ENCODE results near the gene SETD6. TPM values are rescaled to one million over a fixed set of nuclear protein-coding genes. Genes with fewer than 3 reads are reported as not detected.

The SETD6 gene
- total and polyA plus RNA-seq, 2 of the 8 experiments (the other 6 are each of a cell fraction or from before 2014, with no cell fraction given), result 25.3 to 40.5 TPM

- H3K79me2 ChIP-seq (ENCODE audit: control insufficient read depth in 1 of 2, insufficient read depth in 2 of 2, low read length in 2 of 2), result no peaks in the 10 kb centered on the region
- H2BK20ac ChIP-seq (ENCODE audit: low read length), result no peak overlapping the region
These were observed 25.3 kb upstream of the SETD6 start for GRCh38 chr16:58490065-58490464.

More at GRCh38 chr16:58490065-58490464, 25.3 kb upstream of the SETD6 start:
- no peak overlapping the region for H3K9ac ChIP-seq (replicated peaks in 1 of 4; ENCODE audit: extremely low read depth in 1 of 4, low read depth in 3 of 4, low read length in 3 of 4)
- no peak overlapping the region for H3K18ac ChIP-seq (ENCODE audit: extremely low read depth, low read length)
- no peak overlapping the region for H2BK5ac ChIP-seq (ENCODE audit: low read depth, low read length)
- no peak for FAIRE-seq
- no peaks in the 10 kb centered on the region for H4K20me1 ChIP-seq (replicated peaks in 1 of 2; ENCODE audit: control insufficient read depth in 1 of 2, insufficient read depth in 2 of 2, low read length in 2 of 2)
- H3K27ac ChIP-seq (ENCODE audit: low read depth, low read length), result no peak overlapping the region
- ChIA-PET POLR2A (ENCODE audit: partially characterized antibody) (no interaction called here), CTCF (ENCODE audit: partially characterized antibody) (interaction anchor here (0.9 to 4.4 kb wide), 3 partner anchors 150 to 154 kb away, joined by 3 to 67 read pairs (median 3); no protein-coding TSS in a partner anchor)
- no peak overlapping the region for H4K5ac ChIP-seq (ENCODE audit: insufficient read length, low read depth, low read length)
- 0 out of 2 replicates have a peak overlapping the region, but pooled peaks have one; percentile 24 for H2AK5ac ChIP-seq (ENCODE audit: low read depth, low read length)
- H4K8ac ChIP-seq (ENCODE audit: extremely low read depth, insufficient read depth, low read length), result no peak overlapping the region
- H4K91ac ChIP-seq (replicated peaks; ENCODE audit: insufficient read length, low read length), result no peak overlapping the region
- no peak overlapping the region for H3K56ac ChIP-seq (replicated peaks; ENCODE audit: insufficient read length, low read depth, low read length)
- DNase-seq (ENCODE audit: low read depth in 1 of 2, low spot score in 2 of 2), result no peak
- H2BK120ac ChIP-seq (replicated peaks; ENCODE audit: low read depth, low read length), result no peak overlapping the region
- no peak overlapping the region for H3K14ac ChIP-seq (ENCODE audit: insufficient read length)
- H3K27me3 ChIP-seq (replicated peaks in 1 of 4; ENCODE audit: control insufficient read depth in 3 of 4, extremely low read depth in 1 of 4, insufficient read depth in 3 of 4, low read length in 3 of 4), result no peaks in the 10 kb centered on the region; a peak in 2 of 7 replicates
- H3K23ac ChIP-seq (ENCODE audit: insufficient read length), result no peak overlapping the region
- no peak overlapping the region for H3K4ac ChIP-seq (replicated peaks; ENCODE audit: insufficient read length, low read depth, low read length)
- H3K79me1 ChIP-seq (ENCODE audit: low read depth, low read length), result no peaks in the 10 kb centered on the region
- H2AFZ ChIP-seq (ENCODE audit: low read length), result no peak overlapping the region
- TF ChIP-seq GTF2F1 (IDR thresholded peaks at IDR 0.05; ENCODE audit: borderline replicate concordance, low read depth, low read length) (no peak), BRCA1 (IDR thresholded peaks at IDR 0.05; ENCODE audit: low read depth, low read length) (no peak), TBP (IDR thresholded peaks at IDR 0.05; ENCODE audit: low read depth, low read length) (no peak)
- peaks cover 0 to 8% (median 3%) of the 10 kb centered on the region in 4 experiments; a peak in 3 of 7 replicates for H3K4me1 ChIP-seq (replicated peaks in 1 of 4; ENCODE audit: control insufficient read depth in 3 of 4, insufficient read depth in 4 of 4, low read length in 3 of 4)
- no peak overlapping the region for H3K4me3 ChIP-seq (ENCODE audit: extremely low read depth in 1 of 4, insufficient read depth in 2 of 4, low read depth in 3 of 4, low read length in 4 of 4)
- peak overlapping the region; percentile 39; the same call in 1 of the 2 replicates for H2BK12ac ChIP-seq (ENCODE audit: low read depth, low read length)
- no peaks in the 10 kb centered on the region for H3K23me2 ChIP-seq (ENCODE audit: low read depth, low read length)
- WGBS, 2 experiments (ENCODE audit: extremely low coverage in 1 of 2, insufficient coverage in 1 of 2, insufficient read length in 1 of 2, insufficient replicate concordance in 2 of 2, low coverage in 1 of 2, low lambda C conversion rate in 2 of 2, missing lambda C conversion rate in 1 of 2), result 95% methylated on average over 4 of the region's 4 CpGs; no CpG with 5 or more reads in 1 of the 2 experiments
- no peaks in the 10 kb centered on the region for H3K36me3 ChIP-seq (ENCODE audit: control insufficient read depth in 2 of 4, insufficient read depth in 4 of 4, low read length in 3 of 4)
- H3K4me2 ChIP-seq (ENCODE audit: insufficient read depth in 1 of 2, low read depth in 2 of 2, low read length in 2 of 2), result no peak overlapping the region
- H2BK15ac ChIP-seq (ENCODE audit: low read length), result no peak overlapping the region; the same call in 1 of the 2 replicates
- no peaks in the 10 kb centered on the region for H3K9me3 ChIP-seq (ENCODE audit: insufficient read depth in 2 of 2, low read depth in 1 of 2, low read length in 1 of 2)
